Choroid plexus epithelial cell (primary cell): Measurements from ENCODE around the gene DDB1.

Experiments
- DNase-seq: peaks from one replicate; pipeline ENCODE4 v3.0.0-alpha.2; 2010; ENCODE audit warnings: low read depth
- H3K4me3 ChIP-seq: 2 replicates; pipeline ENCODE4 v1.5.1; 2011; ENCODE audit warnings: low read depth, mild to moderate bottlenecking, control low read depth, low read length, moderate library complexity
- CTCF ChIP-seq: conservative IDR thresholded peaks from 2 replicates; pipeline ENCODE4 v1.5.1; 2011; ENCODE audit warnings: low read depth, mild to moderate bottlenecking, control low read depth, inconsistent platforms, low read length, moderate library complexity

Gene DDB1

GRCh38 chr11:61328351-61328750, 4.6 kb downstream of the DDB1 start:
- DNase-seq, result no peak
- no peak overlapping the region for H3K4me3 ChIP-seq
- TF ChIP-seq CTCF, result no peak

GRCh38 chr11:61327669-61328071, 5.2 kb downstream of the DDB1 start:
- TF ChIP-seq CTCF, result no peak
- DNase-seq, result peak; percentile 82
- H3K4me3 ChIP-seq, result no peak overlapping the region

- H3K4me3 ChIP-seq, result no peak overlapping the region
- TF ChIP-seq CTCF, result no peak
- peak; percentile 87 for DNase-seq
These were observed 7.1 kb downstream of the DDB1 start for GRCh38 chr11:61325649-61326414.

GRCh38 chr11:61315260-61315659, 17.6 kb downstream of the DDB1 start:
- TF ChIP-seq CTCF, result no peak
- H3K4me3 ChIP-seq, result no peak overlapping the region
- DNase-seq, result no peak

GRCh38 chr11:61310749-61311148, 22.2 kb downstream of the DDB1 start:
- TF ChIP-seq CTCF, result no peak
- no peak overlapping the region for H3K4me3 ChIP-seq
- DNase-seq, result no peak

- H3K4me3 ChIP-seq, result no peak overlapping the region
- DNase-seq, result no peak
- TF ChIP-seq CTCF, result no peak
These were observed 23.2 kb downstream of the DDB1 start for GRCh38 chr11:61309739-61310138.

GRCh38 chr11:61309141-61309540, 23.8 kb downstream of the DDB1 start:
- DNase-seq, result no peak
- TF ChIP-seq CTCF, result no peak
- no peak overlapping the region for H3K4me3 ChIP-seq
